ENCODE data around the gene C2orf69. TPM values are rescaled to one million over a fixed set of nuclear protein-coding genes. Genes with fewer than 3 reads are reported as not detected.

C2orf69 gene
- total and polyA plus RNA-seq, 2 of the 13 experiments (the other 11 are each of a cell fraction or from before 2014, with no cell fraction given), result 4.8 to 19.3 TPM

- TF ChIP-seq ZNF687 (CRISPR knock-in tag; IDR thresholded peaks at IDR 0.05) (peak; percentile 98), MIER3 (CRISPR knock-in tag; IDR thresholded peaks at IDR 0.05; ENCODE audit: borderline replicate concordance) (peak; percentile 90; the same call in 1 of the 2 replicates), THAP7 (CRISPR knock-in tag; IDR thresholded peaks at IDR 0.05) (peak; percentile 93), ATRX (CRISPR knock-in tag; IDR thresholded peaks at IDR 0.05; ENCODE audit: borderline replicate concordance) (no peak), SMAD1 (CRISPR knock-in tag; IDR thresholded peaks at IDR 0.05; ENCODE audit: borderline replicate concordance, low read depth) (peak; percentile 95), ZNF589 (CRISPR knock-in tag; conservative IDR thresholded peaks at IDR 0.05) (peak; percentile 58; the same call in 1 of the 2 replicates), SP2 (CRISPR knock-in tag; IDR thresholded peaks at IDR 0.05) (peak; percentile 68), ZNF770 (CRISPR knock-in tag; IDR thresholded peaks at IDR 0.05) (peak; percentile 92), MEF2D (CRISPR knock-in tag; IDR thresholded peaks at IDR 0.05) (peak; percentile 81), RNF219 (CRISPR knock-in tag; IDR thresholded peaks at IDR 0.05) (peak; percentile 98; the same call in 1 of the 2 replicates), MXD3 (CRISPR knock-in tag; IDR thresholded peaks at IDR 0.05) (peak; percentile 92), IRF1 (CRISPR knock-in tag; IDR thresholded peaks at IDR 0.05; ENCODE audit: low read depth) (no peak; the same call in 1 of the 2 replicates), ZNF703 (CRISPR knock-in tag; IDR thresholded peaks at IDR 0.05; ENCODE audit: borderline replicate concordance) (peak; percentile 99), SOX6 (IDR thresholded peaks at IDR 0.05) (no peak), SOX6 (CRISPR knock-in tag; IDR thresholded peaks at IDR 0.05) (peak; percentile 78), SRF (IDR thresholded peaks at IDR 0.05; ENCODE audit: low read depth, low read length) (no peak; the same call in 1 of the 2 replicates)
Measured at GRCh38 chr2:199955339-199956061, 44.4 kb downstream of the C2orf69 start, which contains the start of the genes MAIP1 and TYW5 (continued).

Data from HepG2 (cell line).